ENCODE data around the gene PPWD1. TPM values are rescaled to one million over a fixed set of nuclear protein-coding genes. Genes with fewer than 3 reads are reported as not detected.

The PPWD1 gene
- total and polyA plus RNA-seq, 2 donors from 2014 or later = 16.5 to 29.7 TPM

- peak within 1 kb of the TSS; percentile 97 to 99 (median 98) for H3K4me3 ChIP-seq (ENCODE audit: low read length in 3 of 3)
- peak within 1 kb of the TSS; percentile 90 to 94 for H3K27ac ChIP-seq (ENCODE audit: low read depth in 2 of 2, low read length in 2 of 2)
- intact Hi-C loops (cut with DNase I) = no loop called here
- peak within 1 kb of the TSS; percentile 88 to 98 (median 90) for H3K9ac ChIP-seq (ENCODE audit: low read length in 3 of 3)
- TF ChIP-seq CTCF (IDR thresholded peaks at IDR 0.05; ENCODE audit: borderline replicate concordance, extremely low read depth, insufficient read depth) = no peak
- H3K36me3 ChIP-seq (ENCODE audit: control insufficient read depth in 2 of 3, insufficient read depth in 3 of 3, low read length in 3 of 3) = no peaks in the 10 kb centered on the region
- peaks cover 3 to 13% (median 10%) of the 10 kb centered on the region in 3 donors for H3K4me1 ChIP-seq (ENCODE audit: control insufficient read depth in 2 of 3, insufficient read depth in 2 of 3, low read depth in 1 of 3, low read length in 3 of 3)
- no peaks in the 10 kb centered on the region for H3K9me3 ChIP-seq (ENCODE audit: control insufficient read depth in 2 of 3, insufficient read depth in 1 of 3, low read length in 3 of 3)
- FAIRE-seq = no peak
- no peaks in the 10 kb centered on the region for H3K27me3 ChIP-seq (ENCODE audit: control insufficient read depth, insufficient read depth, low read length)
- peak; percentile 93 to 98 (median 97) for DNase-seq
Observed at GRCh38 chr5:65624025-65624570, 61.0 kb downstream of the PPWD1 start, which contains the start of gene TRIM23. Gene TRIM23 (minus strand): TSS chr5:65624333. CDS start chr5:65624274, 59 bp downstream.

- FAIRE-seq (no peak), DNase-seq (peak; percentile 89 to 97 (median 91))
- Histone ChIP-seq H3K27ac (ENCODE audit: low read depth in 2 of 2, low read length in 2 of 2) (peak within 1 kb of the TSS; percentile 90 to 94), H3K4me3 (ENCODE audit: low read length in 3 of 3) (peak within 1 kb of the TSS; percentile 97 to 99 (median 98)), H3K9ac (ENCODE audit: low read length in 3 of 3) (peak within 1 kb of the TSS; percentile 88 to 98 (median 90)), H3K36me3 (ENCODE audit: control insufficient read depth in 2 of 3, insufficient read depth in 3 of 3, low read length in 3 of 3) (peaks cover 0 to 5% (median 0%) of the 10 kb centered on the region in 3 donors), H3K9me3 (ENCODE audit: control insufficient read depth in 2 of 3, insufficient read depth in 1 of 3, low read length in 3 of 3) (no peaks in the 10 kb centered on the region), H3K27me3 (ENCODE audit: control insufficient read depth, insufficient read depth, low read length) (no peaks in the 10 kb centered on the region), H3K4me1 (ENCODE audit: control insufficient read depth in 2 of 3, insufficient read depth in 2 of 3, low read depth in 1 of 3, low read length in 3 of 3) (peaks cover 3 to 13% (median 10%) of the 10 kb centered on the region in 3 donors)
- no peak for TF ChIP-seq CTCF (IDR thresholded peaks at IDR 0.05; ENCODE audit: borderline replicate concordance, extremely low read depth, insufficient read depth)
- intact Hi-C loops (cut with DNase I) = no loop called here
Observed at GRCh38 chr5:65624571-65625555, 61.8 kb downstream of the PPWD1 start, which contains the start of the genes SHLD3 and TRAPPC13. Gene SHLD3 (plus strand): TSS chr5:65625027. CDS start chr5:65629588, 4,561 bp downstream. Gene TRAPPC13 (plus strand): TSS chr5:65625027. CDS start chr5:65625061, 34 bp downstream.

GRCh38 chr5:65625743-65626142 is 62.6 kb downstream of the PPWD1 start:
- H3K27ac ChIP-seq (ENCODE audit: low read depth in 2 of 2, low read length in 2 of 2) = no peak overlapping the region
- FAIRE-seq = no peak
- H3K4me3 ChIP-seq (ENCODE audit: low read length in 3 of 3) = peak overlapping the region; percentile 97 to 99 (median 98)

More at GRCh38 chr5:65625743-65626142, 62.6 kb downstream of the PPWD1 start:
- DNase-seq = peak in 1 of 5 donors; percentile 11
- Histone ChIP-seq H3K9ac (ENCODE audit: low read length in 3 of 3) (peak overlapping the region in 2 of 3 donors; percentile 90 to 98), H3K36me3 (ENCODE audit: control insufficient read depth in 2 of 3, insufficient read depth in 3 of 3, low read length in 3 of 3) (peaks cover 0 to 5% (median 0%) of the 10 kb centered on the region in 3 donors), H3K4me1 (ENCODE audit: control insufficient read depth in 2 of 3, insufficient read depth in 2 of 3, low read depth in 1 of 3, low read length in 3 of 3) (peaks cover 3 to 13% (median 10%) of the 10 kb centered on the region in 3 donors), H3K9me3 (ENCODE audit: control insufficient read depth in 2 of 3, insufficient read depth in 1 of 3, low read length in 3 of 3) (no peaks in the 10 kb centered on the region), H3K27me3 (ENCODE audit: control insufficient read depth, insufficient read depth, low read length) (no peaks in the 10 kb centered on the region)
- intact Hi-C loops (cut with DNase I) = no loop called here
- TF ChIP-seq CTCF (IDR thresholded peaks at IDR 0.05; ENCODE audit: borderline replicate concordance, extremely low read depth, insufficient read depth) = no peak
